B cell (primary cell): ENCODE measurements around the gene TRIM49D1. TPM values are rescaled to one million over a fixed set of nuclear protein-coding genes. Genes with fewer than 3 reads are reported as not detected.
"Not testable (repeated sequence)": the region's sequence is repeated elsewhere in the genome, so short reads cannot be mapped to it uniquely, and the experiment has no call there.

ENCODE experiments used
- ATAC-seq: fragments of 200-7000 bp; cut with Tn5 transposase; one replicate; pipeline ENCODE4 v1.10.0; 2021; ENCODE audit warnings: low read depth, mild to moderate bottlenecking, moderate number of reproducible peaks, moderate library complexity
- CTCF ChIA-PET: fragments of 350-600 bp; sonication (Branson Sonifier 250); formaldehyde crosslinking; loops from one replicate; lab custom pipeline; 2021; ENCODE audit warnings: antibody characterized with exemption, inconsistent platforms; lab: Charles Lee
- POLR2A ChIA-PET: fragments of 350-600 bp; sonication (Branson Sonifier 250); formaldehyde crosslinking; loops from one replicate; lab custom pipeline; 2021; ENCODE audit warnings: antibody characterized with exemption; lab: Charles Lee
- DNase-seq: peaks from one replicate; pipeline ENCODE4 v3.0.0; 2013
- H2AFZ ChIP-seq: 2 replicates; pipeline ENCODE4 v1.6.1; 2012; ENCODE audit warnings: mild to moderate bottlenecking, low read depth, low read length; ENCODE audit not compliant: insufficient read depth, poor library complexity, severe bottlenecking
- H3K27ac ChIP-seq, 2 donors: 1 replicate in 1 of 2; 2 replicates in 1 of 2; pipeline ENCODE4 v1.5.1; 2012 to 2013; ENCODE audit warnings: low read length in 2 of 2, mild to moderate bottlenecking in 2 of 2, moderate library complexity in 1 of 2
- H3K27me3 ChIP-seq, 4 experiments: fragments of 200-600 bp in 1 of 4; sonication (generic) in 1 of 4; replicated peaks in 1 of 4; 1 replicate in 2 of 4; 2 replicates in 2 of 4; pipeline versions ENCODE4 v1.6.1 to v1.7.0; 2013 to 2016; ENCODE audit warnings: low read length in 3 of 4, mild to moderate bottlenecking in 2 of 4, mixed read lengths in 1 of 4, moderate library complexity in 1 of 4; ENCODE audit not compliant: insufficient read depth in 4 of 4, control insufficient read depth in 3 of 4; ENCODE audit errors: control extremely low read depth in 1 of 4
- H3K36me3 ChIP-seq, 2 experiments: replicated peaks in 1 of 2; 1 replicate in 1 of 2; 2 replicates in 1 of 2; pipeline versions ENCODE4 v1.6.1 to v1.7.1; 2013; ENCODE audit warnings: low read length in 1 of 2; ENCODE audit not compliant: insufficient read depth in 2 of 2, control insufficient read depth in 1 of 2; ENCODE audit errors: control extremely low read depth in 1 of 2, extremely low read depth in 1 of 2
- H3K4me1 ChIP-seq, 2 donors: fragments of 200-600 bp in 1 of 2; sonication (generic) in 1 of 2; 1 replicate in 1 of 2; 2 replicates in 1 of 2; pipeline versions ENCODE4 v1.5.1 to v1.6.1; 2013 to 2017; ENCODE audit warnings: low read length in 2 of 2; ENCODE audit not compliant: control insufficient read depth in 2 of 2, insufficient read depth in 2 of 2
- H3K4me2 ChIP-seq: replicated peaks from 2 replicates; pipeline ENCODE3; 2012; ENCODE audit warnings: mild to moderate bottlenecking, low read depth, low read length; ENCODE audit not compliant: poor library complexity, severe bottlenecking
- H3K4me3 ChIP-seq, 5 experiments: fragments of 200-600 bp in 1 of 5; sonication (generic) in 1 of 5; 1 replicate in 3 of 5; 2 replicates in 2 of 5; pipeline versions ENCODE4 v1.5.1 to v1.7.0; 2011 to 2016; ENCODE audit warnings: low read length in 4 of 5, mild to moderate bottlenecking in 4 of 5, low read depth in 2 of 5, control low read depth in 1 of 5, moderate library complexity in 1 of 5; ENCODE audit not compliant: insufficient read depth in 1 of 5; ENCODE audit errors: control extremely low read depth in 1 of 5, extremely low read depth in 1 of 5
- H3K79me2 ChIP-seq: fragments of 200-600 bp; sonication (generic); one replicate; pipeline ENCODE4 v1.6.0; 2016; ENCODE audit warnings: low read length; ENCODE audit not compliant: control insufficient read depth, insufficient read depth
- H3K9ac ChIP-seq: fragments of 200-600 bp; sonication (generic); 2 replicates; pipeline ENCODE4 v1.6.1; 2017; ENCODE audit warnings: mild to moderate bottlenecking, low read length, moderate library complexity
- H3K9me3 ChIP-seq, 3 donors: one replicate each; pipeline versions ENCODE4 v1.6.1 to v1.7.1; 2013; ENCODE audit warnings: low read length in 2 of 3; ENCODE audit not compliant: control insufficient read depth in 2 of 3, insufficient read depth in 1 of 3; ENCODE audit errors: control extremely low read depth in 1 of 3
- H4K20me1 ChIP-seq: 2 replicates; pipeline ENCODE4 v1.6.0; 2012; ENCODE audit warnings: mild to moderate bottlenecking, low read length; ENCODE audit not compliant: insufficient read depth, control insufficient read depth, poor library complexity, severe bottlenecking
- H3K27ac Mint-ChIP-seq: one replicate; pipeline ENCODE4 v1.8.0; 2021; ENCODE audit warnings: mixed read lengths
- H3K27me3 Mint-ChIP-seq: one replicate; pipeline ENCODE4 v1.8.0; 2021; ENCODE audit warnings: mixed read lengths
- H3K4me1 Mint-ChIP-seq: one replicate; pipeline ENCODE4 v1.8.0; 2021; ENCODE audit warnings: mixed read lengths
- H3K4me3 Mint-ChIP-seq: one replicate; pipeline ENCODE4 v1.8.0; 2021; ENCODE audit warnings: mixed read lengths
- H3K9me3 Mint-ChIP-seq: one replicate; pipeline ENCODE4 v1.8.0; 2022; ENCODE audit warnings: mixed read lengths; ENCODE audit not compliant: insufficient read depth
- WGBS: methylation state at CpG from one replicate; pipeline ENCODE4 v1.1.5; 2013; ENCODE audit warnings: missing lambda C conversion rate; ENCODE audit not compliant: insufficient coverage; 5-methylcytosine and 5-hydroxymethylcytosine counted together
- intact Hi-C: fragments of 100-400 bp; cut with micrococcal nuclease; formaldehyde crosslinking; loops from one replicate; pipeline ENCODE4 v1.10.0; 2022
- polyA plus RNA-seq: library from polyadenylated mRNA; depleted of rRNA; stranded (reverse); fragments of >200 nt; gene quantifications from 2 replicates; pipeline ENCODE4 v1.2.3, GENCODE V29; 2012
- total RNA-seq, 2 donors: library from RNA; stranded (reverse); fragments of 120-200 nt in 1 of 2; gene quantifications; 1 replicate in 1 of 2; 2 replicates in 1 of 2; pipeline versions ENCODE4 v1.2.3 to v1.2.4, GENCODE V29; 2013 to 2022

Gene TRIM49D1
- total and polyA plus RNA-seq, 2 donors (not counting 1 experiment from before 2014, with no cell fraction given) = not detected

GRCh38 chr11:89872588-89872987, 49.5 kb downstream of the TRIM49D1 start:
- POLR2A ChIA-PET, H2AFZ ChIP-seq, H3K9me3 ChIP-seq, H3K4me2 ChIP-seq, H3K4me1 Mint-ChIP-seq, intact Hi-C loops, H3K4me1 ChIP-seq, H3K27ac ChIP-seq, H3K4me3 ChIP-seq, H3K9me3 Mint-ChIP-seq, H3K79me2 ChIP-seq, H3K4me3 Mint-ChIP-seq, H3K27ac Mint-ChIP-seq, H3K27me3 ChIP-seq, H4K20me1 ChIP-seq, ATAC-seq, H3K9ac ChIP-seq, H3K36me3 ChIP-seq, DNase-seq, H3K27me3 Mint-ChIP-seq, CTCF ChIA-PET: not testable (repeated sequence)
- WGBS = no CpG with 5 or more reads among the region's 2 CpGs

GRCh38 chr11:89865223-89865622, 56.8 kb downstream of the TRIM49D1 start:
- H3K9me3 Mint-ChIP-seq, H3K27ac ChIP-seq, H3K4me2 ChIP-seq, DNase-seq, H3K79me2 ChIP-seq, H3K4me1 Mint-ChIP-seq, H3K9ac ChIP-seq, H3K4me3 Mint-ChIP-seq, H3K4me1 ChIP-seq, H3K27me3 Mint-ChIP-seq, POLR2A ChIA-PET, H3K36me3 ChIP-seq, H3K4me3 ChIP-seq, CTCF ChIA-PET, H3K9me3 ChIP-seq, H3K27me3 ChIP-seq, H2AFZ ChIP-seq, H4K20me1 ChIP-seq, H3K27ac Mint-ChIP-seq, intact Hi-C loops, ATAC-seq: not testable (repeated sequence)
- no CpG with 5 or more reads among the region's 35 CpGs for WGBS

- H3K9me3 Mint-ChIP-seq, H4K20me1 ChIP-seq, H3K4me3 ChIP-seq, DNase-seq, H3K27ac ChIP-seq, H2AFZ ChIP-seq, POLR2A ChIA-PET, intact Hi-C loops, H3K4me2 ChIP-seq, H3K9ac ChIP-seq, H3K9me3 ChIP-seq, H3K27me3 Mint-ChIP-seq, H3K4me1 ChIP-seq, H3K36me3 ChIP-seq, H3K4me1 Mint-ChIP-seq, H3K4me3 Mint-ChIP-seq, ATAC-seq, H3K27ac Mint-ChIP-seq, H3K27me3 ChIP-seq, H3K79me2 ChIP-seq, CTCF ChIA-PET: not testable (repeated sequence)
- 14% methylated on average over 17 of the region's 66 CpGs for WGBS
Measured at GRCh38 chr11:89863906-89864704, 57.9 kb downstream of the TRIM49D1 start.
